ENCODE measurements around the gene DOCK2.

Gene DOCK2

GRCh38 chr5:169705322-169705721, 68.2 kb downstream of the DOCK2 start:
- Histone ChIP-seq H3K9me2 (replicated peaks; ENCODE audit: control insufficient read depth, low read length) (no peaks in the 10 kb centered on the region), H4K20me1 (ENCODE audit: control insufficient read depth, insufficient read depth, low read depth, low read length) (no peaks in the 10 kb centered on the region), H3K36me3 (ENCODE audit: control insufficient read depth, low read length) (peaks cover 92% of the 10 kb centered on the region), H3K4me3 (ENCODE audit: low read length) (no peak overlapping the region), H3K27me3 (ENCODE audit: control insufficient read depth, low read length) (no peaks in the 10 kb centered on the region), H3F3A (ENCODE audit: control insufficient read depth, insufficient read depth) (no peaks in the 10 kb centered on the region), H3K79me2 (ENCODE audit: control insufficient read depth, low read length) (no peaks in the 10 kb centered on the region), H3K27ac (ENCODE audit: low read depth, low read length) (no peak overlapping the region), H3K4me2 (ENCODE audit: low read length) (no peak overlapping the region), H3K9me3 (ENCODE audit: control insufficient read depth, insufficient read depth, low read length) (no peaks in the 10 kb centered on the region), H3K4me1 (ENCODE audit: control insufficient read depth, low read length) (peaks cover 5% of the 10 kb centered on the region; the same call in 1 of the 2 replicates)
- TF ChIP-seq CTCF (IDR thresholded peaks at IDR 0.05; ENCODE audit: low read depth, low read length, poor library complexity, severe bottlenecking) (no peak), EZH2phosphoT487 (IDR thresholded peaks at IDR 0.05; ENCODE audit: borderline replicate concordance, low read length) (no peak)

- Histone ChIP-seq H3K9me3 (ENCODE audit: control insufficient read depth, insufficient read depth, low read length) (no peaks in the 10 kb centered on the region), H3K4me2 (ENCODE audit: low read length) (no peak overlapping the region), H3K9me2 (replicated peaks; ENCODE audit: control insufficient read depth, low read length) (no peaks in the 10 kb centered on the region), H3K36me3 (ENCODE audit: control insufficient read depth, low read length) (peaks cover 95% of the 10 kb centered on the region), H3K4me1 (ENCODE audit: control insufficient read depth, low read length) (peaks cover 5% of the 10 kb centered on the region; the same call in 1 of the 2 replicates), H3F3A (ENCODE audit: control insufficient read depth, insufficient read depth) (no peaks in the 10 kb centered on the region), H3K79me2 (ENCODE audit: control insufficient read depth, low read length) (no peaks in the 10 kb centered on the region), H3K4me3 (ENCODE audit: low read length) (no peak overlapping the region), H3K27ac (ENCODE audit: low read depth, low read length) (no peak overlapping the region), H4K20me1 (ENCODE audit: control insufficient read depth, insufficient read depth, low read depth, low read length) (no peaks in the 10 kb centered on the region), H3K27me3 (ENCODE audit: control insufficient read depth, low read length) (no peaks in the 10 kb centered on the region)
- TF ChIP-seq CTCF (IDR thresholded peaks at IDR 0.05; ENCODE audit: low read depth, low read length, poor library complexity, severe bottlenecking) = no peak
- no peak for TF ChIP-seq EZH2phosphoT487 (IDR thresholded peaks at IDR 0.05; ENCODE audit: borderline replicate concordance, low read length)
These were observed 69.0 kb downstream of the DOCK2 start for GRCh38 chr5:169706071-169706470.

GRCh38 chr5:169706758-169707450, 69.8 kb downstream of the DOCK2 start:
- H3K9me3 ChIP-seq (ENCODE audit: control insufficient read depth, insufficient read depth, low read length) = no peaks in the 10 kb centered on the region

More at GRCh38 chr5:169706758-169707450, 69.8 kb downstream of the DOCK2 start:
- Histone ChIP-seq H3K27me3 (ENCODE audit: control insufficient read depth, low read length) (no peaks in the 10 kb centered on the region), H3K27ac (ENCODE audit: low read depth, low read length) (no peak overlapping the region), H3K36me3 (ENCODE audit: control insufficient read depth, low read length) (peaks cover 95% of the 10 kb centered on the region), H3K79me2 (ENCODE audit: control insufficient read depth, low read length) (no peaks in the 10 kb centered on the region), H4K20me1 (ENCODE audit: control insufficient read depth, insufficient read depth, low read depth, low read length) (no peaks in the 10 kb centered on the region), H3K4me1 (ENCODE audit: control insufficient read depth, low read length) (peaks cover 5% of the 10 kb centered on the region; the same call in 1 of the 2 replicates), H3F3A (ENCODE audit: control insufficient read depth, insufficient read depth) (no peaks in the 10 kb centered on the region), H3K4me2 (ENCODE audit: low read length) (no peak overlapping the region), H3K4me3 (ENCODE audit: low read length) (no peak overlapping the region), H3K9me2 (replicated peaks; ENCODE audit: control insufficient read depth, low read length) (no peaks in the 10 kb centered on the region)
- TF ChIP-seq CTCF (IDR thresholded peaks at IDR 0.05; ENCODE audit: low read depth, low read length, poor library complexity, severe bottlenecking) (no peak), EZH2phosphoT487 (IDR thresholded peaks at IDR 0.05; ENCODE audit: borderline replicate concordance, low read length) (no peak)

All from DOHH2 (cell line).